GM21360 (cell line): ENCODE results near the gene FCGBP.
"Not testable (repeated sequence)": the region's sequence is repeated elsewhere in the genome, so short reads cannot be mapped to it uniquely, and the experiment has no call there.

ENCODE experiments used
- ATAC-seq: cut with Tn5 transposase; IDR thresholded peaks from one replicate; pipeline ENCODE4 v1.9.1; 2021; ENCODE audit warnings: mild to moderate bottlenecking, moderate library complexity; ENCODE audit not compliant: unreplicated experiment

Gene FCGBP

GRCh38 chr19:39892506-39892902, 41.9 kb downstream of the FCGBP start:
- not testable (repeated sequence) for ATAC-seq

- ATAC-seq, result not testable (repeated sequence)
Observed at GRCh38 chr19:39891660-39892505, 42.6 kb downstream of the FCGBP start.

GRCh38 chr19:39890755-39891551, 43.5 kb downstream of the FCGBP start:
- no peak for ATAC-seq

DNA sequence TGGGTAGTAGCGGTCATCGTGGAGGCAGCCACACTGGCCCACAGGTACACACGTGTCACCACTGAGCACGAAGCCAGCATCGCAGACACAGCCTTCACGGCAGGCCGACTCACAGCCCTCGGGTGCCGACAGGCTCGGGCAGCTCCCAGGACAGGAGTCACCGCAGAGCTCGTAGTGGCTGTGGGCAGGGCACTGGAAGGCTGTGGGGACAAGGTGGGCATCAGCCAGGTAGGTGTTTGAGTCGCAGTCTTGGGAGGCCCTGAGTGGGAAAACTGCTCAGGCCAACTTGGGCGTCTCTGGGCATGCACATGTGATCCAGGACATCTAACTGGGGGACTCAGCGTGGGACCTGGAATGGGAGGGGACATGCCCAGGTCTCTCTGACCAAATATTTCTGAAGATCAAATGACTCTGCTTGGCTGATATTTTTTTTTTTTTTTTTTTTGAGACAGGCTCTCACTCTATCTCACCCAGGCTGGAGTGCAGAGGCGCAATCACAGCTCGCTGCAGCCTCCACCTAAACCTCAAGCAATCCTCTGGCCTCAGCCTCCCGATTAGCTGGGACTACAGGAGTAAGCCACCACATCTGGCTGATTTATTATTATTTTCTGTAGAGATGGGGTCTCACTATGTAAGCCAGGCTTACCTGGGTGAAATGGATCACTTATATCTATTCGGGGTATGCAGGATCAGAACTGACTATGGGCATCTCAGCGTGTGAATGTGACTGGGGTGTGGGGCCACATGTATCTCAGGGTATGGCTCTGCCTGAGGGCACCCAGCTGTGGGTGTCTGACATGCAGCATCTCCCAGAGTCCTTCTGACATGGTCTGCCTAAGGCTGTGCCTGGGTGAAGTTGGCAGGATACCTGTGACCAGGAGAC, 44.3 kb downstream of the FCGBP start:
- not testable (repeated sequence) for ATAC-seq

DNA sequence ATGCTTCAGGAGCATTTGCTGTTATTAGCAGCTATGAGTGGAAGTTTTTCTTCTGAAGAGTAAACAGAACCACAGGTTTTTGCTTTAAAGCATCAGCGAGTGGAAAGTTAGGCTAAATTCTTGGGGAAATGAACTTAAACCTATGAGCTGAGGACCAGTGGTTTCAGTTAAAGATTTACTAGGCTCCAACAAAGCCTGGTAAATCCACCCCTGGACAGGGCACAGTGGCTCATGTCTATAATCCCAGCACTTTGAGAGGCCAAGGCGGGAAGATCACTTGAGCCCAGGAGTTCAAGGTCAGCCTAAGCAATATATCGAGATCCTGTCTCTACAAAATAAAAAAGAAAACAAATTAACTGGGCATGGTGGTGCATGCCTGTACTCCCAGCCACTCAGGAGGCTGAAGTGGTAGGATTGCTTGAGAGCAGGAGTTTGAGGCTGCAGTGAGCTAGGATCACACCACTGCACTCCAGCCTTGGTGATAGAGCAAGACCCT, 46.9 kb downstream of the FCGBP start:
- not testable (repeated sequence) for ATAC-seq

GRCh38 chr19:39885821-39886554, 48.4 kb downstream of the FCGBP start:
- ATAC-seq, result not testable (repeated sequence)

DNA sequence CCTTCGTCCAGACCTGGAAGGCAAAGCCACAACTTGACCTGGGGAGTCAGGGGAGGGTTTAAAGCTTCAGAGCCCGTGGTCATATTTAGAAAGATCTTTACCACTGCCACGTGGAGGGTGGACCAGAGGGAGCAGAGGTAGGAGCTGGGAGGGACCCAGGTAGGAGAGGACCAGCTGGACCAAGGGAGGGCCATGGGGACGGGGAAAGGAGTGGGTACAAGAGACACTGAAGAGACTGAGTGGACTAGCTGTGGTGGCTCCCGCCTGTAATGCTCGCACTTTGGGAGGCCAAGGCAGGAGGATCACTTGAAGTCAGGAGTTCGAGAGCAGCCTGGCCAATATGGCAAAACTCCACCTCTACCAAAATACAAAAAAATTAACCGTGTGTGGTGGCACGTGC, 49.7 kb downstream of the FCGBP start:
- ATAC-seq, result not testable (repeated sequence)
